G401.6 (cell line): ENCODE data around the gene RGS10.
"Not testable (repeated sequence)": the region's sequence is repeated elsewhere in the genome, so short reads cannot be mapped to it uniquely, and the experiment has no call there.

Source experiments
- FAIRE-seq: peaks from 2 replicates; lab custom pipeline; 2012; peaks lifted over from hg19 to GRCh38; lab: Jason Lieb, UNC

RGS10 gene, protein sequence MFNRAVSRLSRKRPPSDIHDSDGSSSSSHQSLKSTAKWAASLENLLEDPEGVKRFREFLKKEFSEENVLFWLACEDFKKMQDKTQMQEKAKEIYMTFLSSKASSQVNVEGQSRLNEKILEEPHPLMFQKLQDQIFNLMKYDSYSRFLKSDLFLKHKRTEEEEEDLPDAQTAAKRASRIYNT

DNA sequence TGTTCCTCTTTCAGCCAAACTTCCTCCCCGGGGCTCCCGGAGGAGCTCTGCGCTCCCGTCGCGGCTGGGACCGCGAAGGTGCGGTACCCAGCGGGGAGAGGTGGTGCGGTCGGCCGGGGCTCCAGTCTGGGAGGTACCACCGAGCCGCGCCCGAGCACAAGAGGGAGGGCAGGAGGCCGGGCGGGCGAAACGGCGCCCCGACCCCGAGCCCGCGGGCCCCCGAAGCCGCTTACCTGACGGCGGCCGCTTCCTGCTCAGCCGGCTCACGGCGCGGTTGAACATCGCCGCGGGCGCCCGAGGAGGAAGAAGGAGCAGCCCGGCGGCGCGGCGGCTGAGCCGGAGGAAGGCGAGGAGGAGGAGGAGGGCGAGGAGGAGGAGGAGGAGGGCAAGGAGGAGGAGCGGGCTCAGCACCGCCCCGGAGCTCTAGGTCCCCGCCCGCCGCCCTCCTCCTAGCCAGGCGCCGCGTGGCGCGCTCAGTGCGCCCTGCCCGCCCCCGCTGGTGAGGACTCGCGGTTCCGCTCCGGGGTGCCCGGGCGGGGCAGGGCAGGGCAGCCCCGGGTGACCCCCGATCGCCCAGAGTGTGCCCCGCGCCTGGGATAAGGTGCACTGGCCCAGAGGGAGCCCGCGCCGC lies at the start of gene RGS10:
RGS10 (minus strand) TSS at position 363 of the 631 bp plus-strand sequence; CDS start at position 282, 81 bp downstream.
- no peak for FAIRE-seq

DNA sequence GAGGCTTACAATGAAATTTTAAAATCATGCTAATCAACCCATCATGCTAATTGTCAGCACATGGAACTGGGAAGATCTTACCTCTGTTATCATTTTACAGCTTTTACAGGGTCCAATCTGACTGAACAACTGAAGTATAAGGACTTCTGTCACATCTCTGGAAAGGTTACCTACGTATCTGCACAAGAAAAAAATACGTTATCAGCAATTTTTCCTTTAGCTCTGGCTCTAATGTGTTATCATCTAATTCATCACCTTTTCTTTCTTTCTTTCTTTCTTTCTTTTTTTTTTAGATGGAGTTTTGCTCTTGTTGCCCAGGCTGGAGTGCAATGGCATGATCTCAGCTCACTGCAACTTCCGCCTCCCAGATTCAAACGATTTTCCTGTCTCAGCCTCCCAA lies 45.6 kb upstream of the RGS10 start:
- no peak for FAIRE-seq

GRCh38 chr10:119578355-119578754 lies 35.8 kb upstream of the RGS10 start:
- FAIRE-seq = no peak

GRCh38 chr10:119575991-119576390 lies 33.5 kb upstream of the RGS10 start:
- no peak for FAIRE-seq

- FAIRE-seq = peak; percentile 72
Observed at GRCh38 chr10:119575506-119575905, 33.0 kb upstream of the RGS10 start.

GRCh38 chr10:119567978-119568377 lies 25.5 kb upstream of the RGS10 start:
- FAIRE-seq = no peak

DNA sequence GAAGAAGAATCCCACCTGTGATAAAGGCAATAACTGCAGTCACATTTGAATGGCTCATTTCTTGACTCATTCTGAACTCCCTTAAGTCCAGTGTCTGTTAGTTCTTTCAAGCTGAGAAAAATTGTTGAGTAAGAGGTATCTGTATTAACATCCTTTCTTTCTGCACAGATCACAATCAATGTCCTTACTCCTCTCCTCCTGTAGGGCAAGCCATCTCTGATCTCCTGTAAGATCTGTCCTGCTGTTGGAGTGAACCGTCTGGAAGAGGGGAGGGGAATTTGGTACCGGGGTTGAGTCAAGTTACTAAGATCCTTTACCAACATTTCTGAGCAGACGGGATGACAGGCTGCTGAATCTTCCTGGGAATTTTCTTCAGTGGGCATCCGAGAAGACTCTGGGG lies 19.6 kb upstream of the RGS10 start:
- FAIRE-seq = no peak

DNA sequence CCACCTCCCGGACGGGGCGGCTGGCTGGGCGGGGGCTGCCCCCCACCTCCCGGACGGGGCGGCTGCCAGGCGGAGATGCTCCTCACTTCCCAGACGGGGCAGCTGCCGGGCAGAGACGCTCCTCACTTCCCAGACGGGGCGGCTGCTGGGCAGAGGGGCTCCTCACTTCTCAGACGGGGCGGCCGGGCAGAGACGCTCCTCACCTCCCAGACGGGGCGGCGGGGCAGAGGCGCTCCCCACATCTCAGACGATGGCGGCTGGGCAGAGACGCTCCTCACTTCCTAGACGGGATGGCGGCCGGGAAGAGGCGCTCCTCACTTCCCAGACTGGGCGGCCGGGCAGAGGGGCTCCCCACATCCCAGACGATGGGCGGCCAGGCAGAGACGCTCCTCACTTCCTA lies 17.0 kb upstream of the RGS10 start:
- FAIRE-seq = not testable (repeated sequence)

GRCh38 chr10:119556081-119556480 lies 13.6 kb upstream of the RGS10 start:
- not testable (repeated sequence) for FAIRE-seq

- FAIRE-seq = no peak
Observed at GRCh38 chr10:119555178-119555784, 12.8 kb upstream of the RGS10 start.

DNA sequence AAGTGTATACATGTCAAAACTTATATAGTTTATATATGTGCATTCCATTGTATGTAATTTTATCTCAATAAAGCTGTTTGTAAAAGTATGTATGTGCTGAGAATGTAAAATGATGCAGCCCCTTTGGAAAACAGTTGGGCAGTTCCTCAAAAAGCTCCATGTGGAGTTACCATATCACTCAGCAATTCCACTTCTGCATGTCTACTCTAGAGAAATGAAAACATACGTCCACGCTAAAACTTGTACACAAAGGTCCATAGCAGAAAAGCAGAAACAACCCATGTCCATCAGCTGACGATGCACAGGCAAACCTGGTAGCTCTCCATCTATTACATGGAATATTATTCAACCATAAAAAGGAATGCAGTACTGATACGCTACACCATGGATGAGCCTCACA lies 8.3 kb upstream of the RGS10 start:
- FAIRE-seq = no peak

DNA sequence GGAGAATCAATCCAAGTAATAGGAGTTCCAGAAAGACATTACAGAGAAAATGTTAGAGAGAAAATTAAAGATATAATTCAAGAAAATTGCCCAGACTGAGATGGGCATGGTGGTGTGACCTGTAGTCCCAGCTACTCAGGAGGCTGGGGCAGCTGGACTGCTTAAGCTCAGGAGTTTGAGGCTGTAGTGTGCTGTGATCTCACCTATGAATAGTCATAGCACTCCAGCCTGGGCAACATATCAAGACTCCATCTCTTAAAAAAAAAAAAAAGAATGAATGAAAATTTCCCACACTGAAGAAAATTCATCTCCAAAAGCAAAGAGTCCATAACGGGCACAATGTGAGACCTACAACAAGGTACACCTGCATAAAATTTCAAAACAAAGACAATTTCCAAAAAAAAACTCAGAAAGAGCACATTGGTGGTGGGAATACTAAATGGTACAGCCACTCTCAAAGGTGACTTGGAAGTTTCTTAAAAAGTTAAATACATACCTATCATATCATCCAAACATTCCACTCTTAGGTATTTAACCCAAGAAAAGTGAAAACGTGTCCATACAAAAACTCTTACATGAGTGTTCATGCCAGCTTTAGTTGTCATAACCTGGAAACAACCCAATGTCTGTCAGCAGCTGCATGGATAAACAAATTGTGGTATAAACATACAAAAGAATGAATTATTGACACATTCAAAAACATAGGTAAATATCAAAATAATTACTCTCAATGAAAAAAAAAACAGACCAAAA lies 6.9 kb upstream of the RGS10 start:
- FAIRE-seq = peak; percentile 23

DNA sequence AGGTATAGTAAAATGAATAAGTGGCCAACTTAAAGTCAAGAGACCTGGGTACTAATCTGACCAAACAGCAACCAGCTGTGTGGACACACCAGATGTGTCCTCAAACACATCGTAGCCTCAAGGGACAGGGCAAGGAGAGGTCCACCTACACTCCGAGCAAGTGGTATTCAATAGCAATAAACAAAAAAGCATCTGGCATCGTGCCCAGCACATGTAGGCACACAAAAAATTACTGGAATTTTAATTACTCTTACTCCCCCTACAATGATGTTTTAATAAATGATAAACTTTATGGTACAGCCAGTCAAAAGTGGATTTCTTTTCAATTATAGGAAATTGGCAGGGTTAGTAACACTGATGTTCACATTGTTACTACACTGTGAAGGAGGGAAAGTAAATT lies 3.5 kb upstream of the RGS10 start:
- FAIRE-seq = no peak

DNA sequence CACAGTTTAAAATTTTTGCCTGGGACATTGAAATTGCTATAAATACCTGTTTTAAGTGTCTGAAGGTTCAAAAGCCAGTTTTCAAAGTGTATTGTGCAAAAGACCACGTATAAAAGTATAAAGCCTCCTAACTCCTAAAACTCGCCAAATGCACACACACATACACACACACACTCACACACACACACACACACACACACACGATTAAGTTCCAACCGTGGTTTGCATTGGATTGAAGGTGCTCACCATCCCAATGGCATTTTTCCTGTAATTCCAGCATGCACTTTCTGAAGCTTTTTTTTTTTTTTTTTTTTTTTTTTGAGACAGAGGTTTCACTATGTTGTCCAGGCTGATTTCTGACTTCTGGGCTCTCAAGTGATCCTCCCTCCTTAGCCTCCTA lies 2.8 kb upstream of the RGS10 start:
- no peak for FAIRE-seq

DNA sequence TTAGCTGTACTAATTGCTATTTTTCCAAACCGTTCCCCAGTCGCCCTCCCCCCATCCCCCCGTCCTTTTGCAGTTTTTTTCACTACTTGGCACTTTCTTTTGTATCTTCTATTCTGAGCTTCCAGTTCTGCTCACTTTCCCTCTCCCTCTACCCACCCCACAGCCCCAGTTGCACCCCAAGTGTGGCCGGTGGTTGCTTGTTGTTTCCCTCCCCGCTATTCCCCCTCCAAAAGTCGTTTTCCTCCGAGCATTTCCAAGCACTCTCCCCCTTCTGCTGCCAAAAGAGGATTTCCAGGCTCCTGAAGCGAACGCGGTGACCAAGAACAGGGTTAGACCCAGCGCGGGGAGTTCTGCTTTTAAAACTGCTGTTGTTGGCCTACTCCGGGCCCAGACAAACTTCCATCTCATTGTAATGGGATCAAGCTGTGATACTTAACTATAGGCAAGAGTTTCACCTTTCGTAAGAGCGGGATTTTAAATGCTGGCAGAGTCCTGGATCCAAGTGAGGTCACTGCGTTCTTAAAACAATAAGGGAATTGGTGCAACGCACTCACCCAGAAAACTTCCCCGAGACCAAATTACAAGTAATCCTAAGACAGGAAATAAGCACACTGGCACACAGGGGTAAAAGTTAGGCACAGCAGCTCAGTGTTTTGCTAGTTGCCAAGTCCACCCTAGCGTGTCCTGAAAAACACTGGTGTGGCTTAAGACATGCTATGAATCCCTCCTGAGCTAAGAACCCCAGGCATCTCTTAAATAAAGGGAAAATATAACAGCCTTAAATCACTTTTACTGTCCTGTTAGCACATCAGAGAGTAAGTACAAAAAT lies 1.5 kb upstream of the RGS10 start:
- peak; percentile 65 for FAIRE-seq

DNA sequence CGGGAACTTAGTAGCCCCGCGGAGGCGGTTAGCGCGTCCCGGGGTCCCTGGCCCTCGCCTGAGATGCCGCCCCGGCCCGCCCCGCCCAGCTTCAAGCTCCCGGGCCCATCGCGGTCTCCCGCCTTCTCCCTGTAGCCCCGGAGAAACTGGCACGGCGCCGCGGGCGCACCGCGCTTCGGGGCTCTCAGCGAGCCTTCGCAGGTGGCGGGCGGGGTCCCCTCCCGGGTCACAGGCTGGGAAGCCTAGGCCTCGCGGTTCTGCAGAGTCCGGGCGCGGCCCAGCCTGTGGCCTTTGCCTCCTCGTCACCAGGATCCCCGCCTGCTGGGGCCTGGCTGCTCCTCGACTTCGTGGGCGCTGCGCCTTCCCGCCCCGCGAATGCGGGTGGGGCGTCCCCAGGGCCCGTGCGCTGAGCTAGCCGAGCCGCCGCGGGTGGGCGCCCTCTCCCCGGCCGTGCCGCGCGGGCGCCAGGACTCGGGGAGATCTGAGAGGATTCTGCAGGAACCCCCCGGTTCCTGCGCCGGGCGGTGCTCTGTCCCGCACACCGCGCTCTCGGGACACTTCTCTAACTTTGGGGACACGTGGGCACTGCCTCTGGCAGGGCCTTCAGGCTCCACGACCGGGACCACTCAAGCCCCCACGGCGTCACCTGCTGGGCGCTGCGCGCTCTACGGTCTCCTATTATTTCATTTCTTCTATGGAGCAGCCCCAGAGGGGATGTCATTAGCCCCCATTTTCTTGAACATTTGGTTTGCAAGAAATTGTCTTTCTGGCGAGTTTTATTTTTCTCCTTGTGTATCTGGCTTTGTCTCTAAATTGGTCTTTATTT lies 682 bp upstream of the RGS10 start:
- no peak for FAIRE-seq

DNA sequence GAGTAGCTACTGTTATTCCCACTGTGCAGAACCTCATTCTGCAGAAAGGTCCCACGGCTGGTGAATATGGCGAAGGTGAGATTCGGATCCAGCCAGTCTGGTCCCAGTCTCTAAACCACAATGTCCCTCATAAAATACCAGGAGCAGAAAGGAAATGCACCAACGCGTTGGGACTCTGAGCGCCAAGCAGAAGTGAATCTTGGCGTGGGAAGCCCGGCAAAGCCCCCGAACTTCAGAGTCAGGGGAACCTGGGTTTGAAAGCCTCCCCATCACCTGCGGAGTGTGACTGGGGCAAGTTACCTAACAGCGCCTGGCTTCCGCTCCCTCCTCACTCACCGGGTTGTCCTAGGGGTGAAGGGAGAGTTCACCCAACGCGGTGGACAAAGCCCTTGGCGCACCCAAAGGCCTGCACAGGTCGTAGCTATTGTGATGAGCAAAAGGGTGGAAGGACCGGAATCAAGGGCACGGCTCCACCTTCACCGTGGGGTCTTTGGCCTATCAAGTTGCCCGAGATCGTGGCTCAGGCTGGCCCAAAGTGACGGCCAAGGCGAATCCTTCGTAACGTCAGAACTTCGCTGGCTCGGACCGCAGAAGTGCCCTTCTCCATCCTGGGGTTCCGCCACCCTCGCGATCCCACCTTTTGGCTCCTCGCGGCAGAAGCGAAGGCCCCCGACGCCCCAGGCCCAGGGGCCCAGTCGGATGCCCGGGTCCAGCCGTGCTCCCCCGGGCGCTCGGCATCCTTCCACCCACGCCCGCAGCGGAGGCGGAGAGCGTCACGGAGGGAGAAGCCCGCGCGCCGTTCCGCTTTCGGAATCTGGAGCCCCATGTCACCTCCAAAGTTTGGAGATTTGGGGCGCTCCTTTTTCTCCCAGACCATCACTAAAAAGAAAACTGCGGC lies 811 bp downstream of the RGS10 start:
- FAIRE-seq = no peak

- no peak for FAIRE-seq
Observed at GRCh38 chr10:119541046-119541445, 1.5 kb downstream of the RGS10 start.

- FAIRE-seq = no peak
Observed at GRCh38 chr10:119540038-119540437, 2.5 kb downstream of the RGS10 start.

- no peak for FAIRE-seq
Observed at GRCh38 chr10:119539359-119539825, 3.1 kb downstream of the RGS10 start.
